KBM-7 (cell line): ENCODE results near the gene CHI3L1.

ENCODE experiments used
- DNase-seq: peaks from one replicate; pipeline ENCODE4 v3.0.0-alpha.2; 2015
- in situ Hi-C: fragments of 300-500 bp; cut with MboI; formaldehyde crosslinking; loops from 2 replicates; pipeline ENCODE4 v1.14.3; 2020; ENCODE audit warnings: low sequenced_read_pairs, low pct_unique_long_range_greater_than_20kb, mixed read lengths

The CHI3L1 gene

GRCh38 chr1:203171341-203172183 is 14.9 kb downstream of the CHI3L1 start:
- in situ Hi-C loops: no loop called here
- DNase-seq: no peak

- in situ Hi-C loops: no loop called here
- DNase-seq: no peak
These were observed 15.7 kb downstream of the CHI3L1 start for GRCh38 chr1:203170625-203171330.

- in situ Hi-C loops: no loop called here
- DNase-seq: no peak
These were observed 16.6 kb downstream of the CHI3L1 start for GRCh38 chr1:203169770-203170520.

GRCh38 chr1:203168991-203169390 is 17.5 kb downstream of the CHI3L1 start:
- DNase-seq: no peak
- in situ Hi-C loops: no loop called here

- DNase-seq: no peak
- in situ Hi-C loops: no loop called here
These were observed 18.2 kb downstream of the CHI3L1 start for GRCh38 chr1:203168256-203168786.

GRCh38 chr1:203167913-203168200 is 18.6 kb downstream of the CHI3L1 start:
- in situ Hi-C loops: no loop called here
- no peak for DNase-seq

GRCh38 chr1:203167026-203167912 is 19.2 kb downstream of the CHI3L1 start:
- no peak for DNase-seq
- in situ Hi-C loops: no loop called here

GRCh38 chr1:203166192-203166940 is 20.1 kb downstream of the CHI3L1 start:
- in situ Hi-C loops: no loop called here

GRCh38 chr1:203165800-203166161 is 20.7 kb downstream of the CHI3L1 start:
- DNase-seq: no peak
- in situ Hi-C loops: no loop called here

More at GRCh38 chr1:203166192-203166940, 20.1 kb downstream of the CHI3L1 start:
- no peak for DNase-seq

GRCh38 chr1:203165101-203165799 is 21.3 kb downstream of the CHI3L1 start:
- DNase-seq: no peak
- in situ Hi-C loops: no loop called here

- in situ Hi-C loops: no loop called here
- DNase-seq: no peak
These were observed 22.4 kb downstream of the CHI3L1 start for GRCh38 chr1:203163891-203164635.

GRCh38 chr1:203162403-203162802 is 24.1 kb downstream of the CHI3L1 start:
- in situ Hi-C loops: no loop called here
- DNase-seq: no peak

GRCh38 chr1:203161703-203162102 is 24.8 kb downstream of the CHI3L1 start:
- in situ Hi-C loops: no loop called here

GRCh38 chr1:203161175-203161574 is 25.3 kb downstream of the CHI3L1 start:
- DNase-seq: no peak
- in situ Hi-C loops: no loop called here

More at GRCh38 chr1:203161703-203162102, 24.8 kb downstream of the CHI3L1 start:
- no peak for DNase-seq

- DNase-seq: no peak
- in situ Hi-C loops: no loop called here
These were observed 26.7 kb downstream of the CHI3L1 start for GRCh38 chr1:203159844-203160243.

- DNase-seq: no peak
- in situ Hi-C loops: no loop called here
These were observed 27.4 kb downstream of the CHI3L1 start for GRCh38 chr1:203158960-203159665.
